HCT116 (cell line): ENCODE measurements around the gene SCAI. TPM values are rescaled to one million over a fixed set of nuclear protein-coding genes. Genes with fewer than 3 reads are reported as not detected.

Experiments
- ATAC-seq: fragments of 200-7000 bp; cut with Tn5 transposase; 2 replicates; pipeline ENCODE4 v1.9.1; 2020; ENCODE audit warnings: mild to moderate bottlenecking, moderate library complexity
- BruUV-seq: library from RNA; stranded (reverse); fragments of 400-500 nt; replicated peaks from 2 replicates; lab custom pipeline; 2021; lab: Mats Ljungman, UMichigan
- CTCF ChIA-PET: fragments of 300-600 bp; sonication (Branson Sonifier 250); formaldehyde crosslinking; loops from one replicate; lab custom pipeline; 2021; ENCODE audit warnings: antibody characterized with exemption; lab: Charles Lee
- POLR2A ChIA-PET: fragments of 300-600, 350-600 bp; sonication (Branson Sonifier 250); formaldehyde crosslinking; loops from one replicate; lab custom pipeline; 2021; ENCODE audit warnings: antibody characterized with exemption; lab: Charles Lee
- RAD21 ChIA-PET, 2 experiments: fragments of 300-600 bp; sonication (Branson Sonifier 250); formaldehyde crosslinking; loops; one replicate each; lab custom pipeline; 2023; ENCODE audit warnings: low total read pairs in 2 of 2; ENCODE audit not compliant: uncharacterized antibody in 2 of 2, unreplicated experiment in 2 of 2, low non-redundant PET in 1 of 2; lab: Charles Lee
- DNase-seq: peaks from one replicate; pipeline ENCODE4 v3.0.0-alpha.2; 2010; ENCODE audit warnings: low read depth, low spot score
- H2AFZ ChIP-seq: fragments of 200-600 bp; shearing (Covaris generic), sonication (generic); 2 replicates; pipeline ENCODE4 v1.6.1; 2017; ENCODE audit warnings: low read depth, mixed run types, mixed read lengths, antibody characterized with exemption, low read length; ENCODE audit not compliant: poor library complexity, severe bottlenecking
- H3K27ac ChIP-seq: 2 replicates; pipeline ENCODE4 v1.5.1; 2012; ENCODE audit warnings: low read depth, low read length
- H3K27me3 ChIP-seq: fragments of 200-600 bp; sonication (generic); 2 replicates; pipeline ENCODE4 v1.6.1; 2016; ENCODE audit warnings: mixed run types, low read length, mixed read lengths; ENCODE audit not compliant: insufficient read depth
- H3K36me3 ChIP-seq, 2 experiments: fragments of 200-500 bp in 1 of 2; fragments of 200-600 bp in 1 of 2; sonication (Bioruptor generic) in 1 of 2; sonication (generic) in 1 of 2; 2 replicates each; pipeline versions ENCODE4 v1.5.1 to v1.6.1; 2014 to 2016; ENCODE audit warnings: low read length in 2 of 2, inconsistent platforms in 1 of 2, mixed read lengths in 1 of 2, mixed run types in 1 of 2; ENCODE audit not compliant: insufficient read depth in 2 of 2, control insufficient read depth in 1 of 2
- H3K4me1 ChIP-seq, 2 experiments: fragments of 200-600 bp in 1 of 2; sonication (generic) in 1 of 2; 2 replicates each; pipeline versions ENCODE4 v1.5.1 to v1.6.1; 2012 to 2017; ENCODE audit warnings: low read length in 2 of 2, inconsistent platforms in 1 of 2, mild to moderate bottlenecking in 1 of 2, mixed read lengths in 1 of 2, mixed run types in 1 of 2, moderate library complexity in 1 of 2; ENCODE audit not compliant: insufficient read depth in 2 of 2, control insufficient read depth in 1 of 2
- H3K4me2 ChIP-seq: fragments of 200-600 bp; sonication (generic); 2 replicates; pipeline ENCODE4 v1.6.1; 2017; ENCODE audit warnings: mixed run types, low read length, mixed read lengths
- H3K4me3 ChIP-seq, 2 experiments: fragments of 200-600 bp in 1 of 2; sonication (generic) in 1 of 2; replicated peaks in 1 of 2; 2 replicates each; pipeline ENCODE4 v1.5.1; 2011 to 2016; ENCODE audit warnings: low read length in 2 of 2, control low read depth in 1 of 2, low read depth in 1 of 2, mild to moderate bottlenecking in 1 of 2, mixed read lengths in 1 of 2, mixed run types in 1 of 2
- H3K79me2 ChIP-seq: fragments of 200-600 bp; sonication (generic); 2 replicates; pipeline ENCODE4 v1.6.1; 2017; ENCODE audit warnings: mild to moderate bottlenecking, mixed run types, low read length, moderate library complexity, mixed read lengths; ENCODE audit not compliant: insufficient read depth
- H3K9ac ChIP-seq: fragments of 200-600 bp; sonication (generic); 2 replicates; pipeline ENCODE4 v1.6.1; 2016; ENCODE audit warnings: low read length, mixed read lengths
- H3K9me2 ChIP-seq: fragments of 200-600 bp; sonication (generic), shearing (Covaris generic); 2 replicates; pipeline ENCODE4 v1.6.1; 2017; ENCODE audit warnings: mixed run types, mild to moderate bottlenecking, moderate library complexity; ENCODE audit not compliant: insufficient read depth
- H3K9me3 ChIP-seq, 2 experiments: fragments of 200-500 bp in 1 of 2; fragments of 200-600 bp in 1 of 2; sonication (Bioruptor generic) in 1 of 2; sonication (generic) in 1 of 2; 2 replicates each; pipeline ENCODE4 v1.6.1; 2014 to 2017; ENCODE audit warnings: low read length in 2 of 2, mixed read lengths in 2 of 2, inconsistent platforms in 1 of 2, low read depth in 1 of 2, mild to moderate bottlenecking in 1 of 2, mixed run types in 1 of 2, moderate library complexity in 1 of 2; ENCODE audit not compliant: control insufficient read depth in 1 of 2, insufficient read depth in 1 of 2
- H4K20me1 ChIP-seq: fragments of 200-600 bp; sonication (generic), shearing (Covaris generic); 2 replicates; pipeline ENCODE4 v1.6.1; 2017; ENCODE audit warnings: mixed run types, mild to moderate bottlenecking, moderate library complexity; ENCODE audit not compliant: insufficient read depth
- CBX3 ChIP-seq: IDR thresholded peaks from 2 replicates; pipeline ENCODE4 v1.6.1; 2012; ENCODE audit warnings: low read depth
- FOSL1 ChIP-seq: IDR thresholded peaks from 2 replicates; pipeline ENCODE4 v1.6.1; 2012; ENCODE audit warnings: low read depth
- SRF ChIP-seq: IDR thresholded peaks from 2 replicates; pipeline ENCODE4 v1.6.1; 2012; ENCODE audit warnings: low read depth
- TCF7L2 ChIP-seq: IDR thresholded peaks from 2 replicates; pipeline ENCODE4 v1.7.0; 2011; ENCODE audit warnings: borderline replicate concordance, inconsistent platforms; ENCODE audit not compliant: insufficient read depth, insufficient read length; ENCODE audit errors: extremely low read depth
- ZFX ChIP-seq: fragments of 450-650 bp; IDR thresholded peaks from 2 replicates; pipeline ENCODE4 v1.6.1; 2017
- ZNF274 ChIP-seq: fragments of 200-500 bp; sonication (Bioruptor generic); IDR thresholded peaks from 2 replicates; pipeline ENCODE4 v1.6.1; 2014; ENCODE audit warnings: mild to moderate bottlenecking, low read depth, low read length, inconsistent platforms
- intact Hi-C: fragments of 100-400 bp; cut with micrococcal nuclease; formaldehyde crosslinking; loops from 2 replicates; pipeline ENCODE4 v1.10.0; 2022
- total RNA-seq: library from RNA; stranded (reverse); gene quantifications from one replicate; pipeline ENCODE4 v1.2.1, GENCODE V29; 2021; ENCODE audit not compliant: unreplicated experiment
- TF ChIP-seq, protein P1 (sequence below): IDR thresholded peaks from 2 replicates; pipeline ENCODE4 v1.6.1; 2012
- TF ChIP-seq, protein P2 (sequence below), 3 experiments: fragments of 200-600 bp in 1 of 3; sonication (generic) in 1 of 3; IDR thresholded peaks in 2 of 3; conservative IDR thresholded peaks in 1 of 3; 2 replicates each; pipeline ENCODE4 v1.5.1; 2012 to 2017; ENCODE audit warnings: low read depth in 2 of 3, low read length in 2 of 3, antibody characterized with exemption in 1 of 3, borderline replicate concordance in 1 of 3, control low read depth in 1 of 3, mild to moderate bottlenecking in 1 of 3, mixed read lengths in 1 of 3, mixed run types in 1 of 3, moderate library complexity in 1 of 3; ENCODE audit not compliant: insufficient read depth in 1 of 3

The SCAI gene
- total RNA-seq, 1 experiment from 2014 or later: 14.0 TPM

DNA sequence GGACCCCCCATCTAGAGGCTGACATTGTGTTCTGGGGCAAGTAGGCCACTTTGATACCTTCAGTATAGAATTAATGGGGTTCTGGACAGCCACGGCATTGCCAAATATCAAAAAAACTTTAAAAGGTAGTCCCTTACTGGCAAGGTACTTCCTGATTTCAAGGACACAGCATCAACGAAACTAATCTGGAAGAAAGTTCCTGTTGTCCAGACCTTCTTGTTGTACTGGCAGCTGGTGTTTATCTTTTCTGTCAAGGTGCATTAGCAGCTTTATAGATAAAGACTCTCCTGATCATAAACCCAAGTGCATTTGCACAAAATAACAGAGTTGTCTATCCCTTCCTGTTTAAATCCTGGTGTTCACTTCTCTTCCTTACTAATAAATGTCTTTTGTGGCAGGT is 178.7 kb downstream of the SCAI start:
- no TSS peak for BruUV-seq
- no peak overlapping the region for H3K4me2 ChIP-seq
- ChIA-PET POLR2A (no interaction called here), RAD21 (no interaction called here), CTCF (no interaction called here)
- H3K79me2 ChIP-seq: no peaks in the 10 kb centered on the region
- DNase-seq (no peak), ATAC-seq (no peak)
- H3K9me3 ChIP-seq: no peaks in the 10 kb centered on the region
- no peak overlapping the region for H3K9ac ChIP-seq
- no peaks in the 10 kb centered on the region for H3K9me2 ChIP-seq
- no peak overlapping the region for H2AFZ ChIP-seq
- H4K20me1 ChIP-seq: no peaks in the 10 kb centered on the region
- TF ChIP-seq ZFX (no peak), SRF (no peak), ZNF274 (no peak), TCF7L2 (no peak), FOSL1 (no peak)
- TF ChIP-seq, protein P1, sequence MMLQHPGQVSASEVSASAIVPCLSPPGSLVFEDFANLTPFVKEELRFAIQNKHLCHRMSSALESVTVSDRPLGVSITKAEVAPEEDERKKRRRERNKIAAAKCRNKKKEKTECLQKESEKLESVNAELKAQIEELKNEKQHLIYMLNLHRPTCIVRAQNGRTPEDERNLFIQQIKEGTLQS: no peak
- TF ChIP-seq, protein P2, sequence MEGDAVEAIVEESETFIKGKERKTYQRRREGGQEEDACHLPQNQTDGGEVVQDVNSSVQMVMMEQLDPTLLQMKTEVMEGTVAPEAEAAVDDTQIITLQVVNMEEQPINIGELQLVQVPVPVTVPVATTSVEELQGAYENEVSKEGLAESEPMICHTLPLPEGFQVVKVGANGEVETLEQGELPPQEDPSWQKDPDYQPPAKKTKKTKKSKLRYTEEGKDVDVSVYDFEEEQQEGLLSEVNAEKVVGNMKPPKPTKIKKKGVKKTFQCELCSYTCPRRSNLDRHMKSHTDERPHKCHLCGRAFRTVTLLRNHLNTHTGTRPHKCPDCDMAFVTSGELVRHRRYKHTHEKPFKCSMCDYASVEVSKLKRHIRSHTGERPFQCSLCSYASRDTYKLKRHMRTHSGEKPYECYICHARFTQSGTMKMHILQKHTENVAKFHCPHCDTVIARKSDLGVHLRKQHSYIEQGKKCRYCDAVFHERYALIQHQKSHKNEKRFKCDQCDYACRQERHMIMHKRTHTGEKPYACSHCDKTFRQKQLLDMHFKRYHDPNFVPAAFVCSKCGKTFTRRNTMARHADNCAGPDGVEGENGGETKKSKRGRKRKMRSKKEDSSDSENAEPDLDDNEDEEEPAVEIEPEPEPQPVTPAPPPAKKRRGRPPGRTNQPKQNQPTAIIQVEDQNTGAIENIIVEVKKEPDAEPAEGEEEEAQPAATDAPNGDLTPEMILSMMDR (IDR thresholded peaks at IDR 0.05 in 2 of 3, conservative IDR thresholded peaks at IDR 0.05 in 1 of 3; ENCODE audit: borderline replicate concordance in 1 of 3, insufficient read depth in 1 of 3, low read depth in 2 of 3, low read length in 2 of 3): no peak
- no peaks in the 10 kb centered on the region for H3K36me3 ChIP-seq
- no peak overlapping the region for H3K4me3 ChIP-seq
- no peaks in the 10 kb centered on the region for H3K27me3 ChIP-seq
- intact Hi-C loops: no loop called here
- H3K27ac ChIP-seq: no peak overlapping the region
- no peaks in the 10 kb centered on the region for H3K4me1 ChIP-seq

DNA sequence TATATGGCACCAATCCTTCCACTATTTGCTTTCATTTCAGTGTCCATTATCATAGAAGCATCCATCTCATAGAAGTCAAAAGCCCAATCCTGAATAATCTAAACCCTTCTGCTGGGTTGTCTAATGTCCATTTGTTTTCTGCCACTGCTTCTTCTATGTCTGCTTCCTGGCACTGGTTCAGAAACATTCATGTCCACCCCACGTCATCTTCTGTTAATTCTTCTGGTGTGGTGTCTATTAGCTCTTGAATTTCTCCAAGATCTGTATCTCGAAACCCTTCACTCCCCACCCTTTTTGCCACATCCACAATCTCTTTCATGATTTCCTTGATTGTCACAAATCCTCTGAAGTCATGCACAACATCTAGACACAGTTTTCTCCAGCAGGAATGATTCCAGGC is 179.3 kb downstream of the SCAI start:
- intact Hi-C loops: no loop called here
- CTCF ChIA-PET: no interaction called here
- ATAC-seq (no peak), DNase-seq (no peak)
- Histone ChIP-seq H3K4me1 (no peaks in the 10 kb centered on the region), H3K9me2 (no peaks in the 10 kb centered on the region), H3K79me2 (no peaks in the 10 kb centered on the region), H3K9ac (no peak overlapping the region), H3K36me3 (no peaks in the 10 kb centered on the region), H3K27ac (no peak overlapping the region), H2AFZ (no peak overlapping the region), H3K27me3 (no peaks in the 10 kb centered on the region), H3K4me3 (no peak overlapping the region), H3K9me3 (no peaks in the 10 kb centered on the region), H3K4me2 (no peak overlapping the region), H4K20me1 (no peaks in the 10 kb centered on the region)
- TF ChIP-seq CBX3 (no peak), ZNF274 (no peak)
- RAD21 ChIA-PET: no interaction called here
- POLR2A ChIA-PET: no interaction called here
- no TSS peak for BruUV-seq
